Endothelial cell of umbilical vein (primary cell): ENCODE results near the gene ATXN7L2. TPM values are rescaled to one million over a fixed set of nuclear protein-coding genes. Genes with fewer than 3 reads are reported as not detected.

Experiments
- BruUV-seq: library from RNA; stranded (reverse); fragments of 400-500 nt; replicated peaks from 2 replicates; lab custom pipeline; 2021; lab: Mats Ljungman, UMichigan
- CTCF ChIA-PET: fragments of 300-600, 350-600 bp; sonication (Branson Sonifier 250); formaldehyde crosslinking; loops from one replicate; lab custom pipeline; 2021; ENCODE audit warnings: antibody characterized with exemption, inconsistent platforms; lab: Charles Lee
- POLR2A ChIA-PET: fragments of 300-600, 350-600 bp; sonication (Branson Sonifier 250); formaldehyde crosslinking; loops from one replicate; lab custom pipeline; 2021; ENCODE audit warnings: antibody characterized with exemption, inconsistent platforms; lab: Charles Lee
- DNase-seq: peaks from one replicate; pipeline ENCODE4 v3.0.0-alpha.2; 2011; ENCODE audit warnings: low read depth, low spot score
- FAIRE-seq: peaks from 2 replicates; lab custom pipeline; 2011; peaks lifted over from hg19 to GRCh38; lab: Jason Lieb, UNC
- H2AFZ ChIP-seq: 2 replicates; pipeline ENCODE4 v1.6.0; 2012; ENCODE audit warnings: low read depth, low read length, control low read depth, inconsistent platforms
- H3K27ac ChIP-seq: 2 replicates; pipeline ENCODE4 v1.5.1; 2011; ENCODE audit warnings: low read depth, mild to moderate bottlenecking, control low read depth, low read length, moderate library complexity; ENCODE audit not compliant: insufficient read depth
- H3K27me3 ChIP-seq, 2 experiments: 2 replicates each; pipeline versions ENCODE4 v1.6.0 to v1.6.1; 2011; ENCODE audit warnings: low read length in 2 of 2, mixed read lengths in 1 of 2; ENCODE audit not compliant: control insufficient read depth in 2 of 2, insufficient read depth in 2 of 2
- H3K36me3 ChIP-seq, 2 experiments: 2 replicates in 1 of 2; 3 replicates in 1 of 2; pipeline ENCODE4 v1.5.1; 2011; ENCODE audit warnings: low read length in 2 of 2, mild to moderate bottlenecking in 1 of 2, moderate library complexity in 1 of 2; ENCODE audit not compliant: control insufficient read depth in 2 of 2, insufficient read depth in 2 of 2; ENCODE audit errors: extremely low read depth in 1 of 2
- H3K4me1 ChIP-seq: 3 replicates; pipeline ENCODE4 v1.5.1; 2011; ENCODE audit warnings: mild to moderate bottlenecking, low read length; ENCODE audit not compliant: control insufficient read depth, insufficient read depth; ENCODE audit errors: extremely low read depth
- H3K4me2 ChIP-seq: 2 replicates; pipeline ENCODE4 v1.6.1; 2011; ENCODE audit warnings: low read length, control low read depth, mixed read lengths; ENCODE audit not compliant: insufficient read depth
- H3K4me3 ChIP-seq, 3 experiments: fragments of 200-600 bp in 1 of 3; sonication (generic), shearing (Covaris generic) in 1 of 3; replicated peaks in 1 of 3; 2 replicates each; pipeline ENCODE4 v1.5.1; 2011 to 2016; ENCODE audit warnings: control low read depth in 3 of 3, low read length in 3 of 3, mild to moderate bottlenecking in 2 of 3, inconsistent platforms in 1 of 3, low read depth in 1 of 3, moderate library complexity in 1 of 3; ENCODE audit not compliant: insufficient read depth in 1 of 3
- H3K79me2 ChIP-seq: 2 replicates; pipeline ENCODE4 v1.6.0; 2012; ENCODE audit warnings: low read length, inconsistent platforms; ENCODE audit not compliant: control insufficient read depth, insufficient read depth
- H3K9ac ChIP-seq: replicated peaks from 2 replicates; pipeline ENCODE3; 2011; ENCODE audit warnings: low read length, control low read depth; ENCODE audit not compliant: insufficient read depth; ENCODE audit errors: extremely low read depth
- H3K9me1 ChIP-seq: replicated peaks from 3 replicates; pipeline ENCODE4 v1.6.0; 2011; ENCODE audit warnings: mild to moderate bottlenecking, low read length; ENCODE audit not compliant: control insufficient read depth, insufficient read depth; ENCODE audit errors: extremely low read depth
- H3K9me3 ChIP-seq: replicated peaks from 2 replicates; pipeline ENCODE4 v1.5.1; 2012; ENCODE audit warnings: low read length, inconsistent platforms; ENCODE audit not compliant: control insufficient read depth, insufficient read depth
- H4K20me1 ChIP-seq: replicated peaks from 2 replicates; pipeline ENCODE3; 2011; ENCODE audit warnings: mild to moderate bottlenecking, low read length; ENCODE audit not compliant: control insufficient read depth, insufficient read depth; ENCODE audit errors: extremely low read depth
- CTCF ChIP-seq, 2 donors: IDR thresholded peaks; 1 replicate in 1 of 2; 2 replicates in 1 of 2; pipeline ENCODE4 v1.5.1; 2011; ENCODE audit warnings: low read length in 2 of 2, mild to moderate bottlenecking in 2 of 2, moderate library complexity in 2 of 2, control low read depth in 1 of 2, inconsistent platforms in 1 of 2, low read depth in 1 of 2; ENCODE audit not compliant: insufficient read depth in 1 of 2; ENCODE audit errors: extremely low read depth in 1 of 2
- EZH2 ChIP-seq: IDR thresholded peaks from 2 replicates; pipeline ENCODE4 v1.6.1; 2012; ENCODE audit warnings: borderline replicate concordance, low read depth, mild to moderate bottlenecking, moderate library complexity, low read length, inconsistent platforms; ENCODE audit not compliant: severe bottlenecking
- JUN ChIP-seq: IDR thresholded peaks from 2 replicates; pipeline ENCODE4 v1.6.1; 2011; ENCODE audit warnings: borderline replicate concordance, low read depth; ENCODE audit not compliant: insufficient read length, insufficient read depth
- MAX ChIP-seq: IDR thresholded peaks from 2 replicates; pipeline ENCODE4 v1.6.1; 2011; ENCODE audit not compliant: insufficient read depth, insufficient read length
- MYC ChIP-seq: IDR thresholded peaks from one replicate; pipeline ENCODE4 v1.6.1; 2011; ENCODE audit warnings: mild to moderate bottlenecking, low read depth, low read length
- POLR2AphosphoS5 ChIP-seq: IDR thresholded peaks from 2 replicates; pipeline ENCODE4 v1.6.1; 2012; ENCODE audit warnings: low read depth, mild to moderate bottlenecking, control low read depth, low read length, moderate library complexity; ENCODE audit not compliant: insufficient read depth
- dilution Hi-C: fragments of 300-500 bp; cut with MboI; formaldehyde crosslinking; loops from one replicate; pipeline ENCODE4 v1.15.0; 2019; ENCODE audit warnings: low sequenced_read_pairs; ENCODE audit not compliant: extremely low pct_ligation_motif_present
- intact Hi-C: fragments of 100-400 bp; cut with micrococcal nuclease; formaldehyde crosslinking; loops from one replicate; pipeline ENCODE4 v1.10.0; 2022
- polyA plus RNA-seq, 4 experiments: library from polyadenylated mRNA; depleted of rRNA in 3 of 4; stranded (reverse) in 3 of 4; unstranded in 1 of 4; fragments of >200 nt; gene quantifications; 2 replicates each; pipeline versions ENCODE4 v1.2.1 to v1.2.3, GENCODE V29; 2011 to 2012; ENCODE audit warnings: missing spikeins in 1 of 4
- total RNA-seq: library from RNA; stranded (reverse); gene quantifications from 2 replicates; pipeline ENCODE4 v1.2.3, GENCODE V29; 2021

ATXN7L2 gene
- total and polyA plus RNA-seq, 2 donors (not counting 3 experiments of a cell fraction or from before 2014, with no cell fraction given) = 4.4 to 4.9 TPM

GRCh38 chr1:109508873-109509175 lies 25.1 kb downstream of the ATXN7L2 start:
- intact Hi-C loops = no loop called here
- no peaks in the 10 kb centered on the region for H3K9me3 ChIP-seq
- H2AFZ ChIP-seq = peak overlapping the region; percentile 68
- H3K79me2 ChIP-seq = no peaks in the 10 kb centered on the region
- no peaks in the 10 kb centered on the region for H3K9me1 ChIP-seq
- no peak overlapping the region for H3K27ac ChIP-seq
- ChIA-PET POLR2A (no interaction called here), CTCF (interaction anchor here (1.6 to 23.0 kb wide), 7 partner anchors 9 to 22 kb away, joined by 8 to 955 read pairs (median 14); partner anchors contain the start of genes CYB561D1 and GPR61)
- H3K4me1 ChIP-seq = peaks cover 6% of the 10 kb centered on the region
- peak overlapping the region; percentile 65 for H3K4me2 ChIP-seq
- no peaks in the 10 kb centered on the region for H3K36me3 ChIP-seq
- no peak overlapping the region for H3K4me3 ChIP-seq
- dilution Hi-C loops = no loop called here
- FAIRE-seq (no peak), DNase-seq (no peak)
- H3K27me3 ChIP-seq = peaks cover 10 to 21% of the 10 kb centered on the region in 2 experiments
- H4K20me1 ChIP-seq = no peaks in the 10 kb centered on the region
- TF ChIP-seq JUN = no peak
- no peak for TF ChIP-seq MYC
- BruUV-seq = no TSS peak
- H3K9ac ChIP-seq = no peak overlapping the region

- H3K9ac ChIP-seq = no peak within 1 kb of the TSS
- intact Hi-C loops (loop anchor here (1.0 kb wide), 1 partner anchor 26 kb away; the partner anchor contains the start of gene ATXN7L2), dilution Hi-C loops (no loop called here)
- H3K27ac ChIP-seq = no peak within 1 kb of the TSS
- H3K9me3 ChIP-seq = no peaks in the 10 kb centered on the region
- H2AFZ ChIP-seq = peak within 1 kb of the TSS; percentile 68
- peak within 1 kb of the TSS; percentile 42 to 49 (median 47) for H3K4me3 ChIP-seq
- BruUV-seq = no TSS peak
- CTCF ChIA-PET = interaction anchor here (0.6 to 23.0 kb wide), 6 partner anchors 10 to 108 kb away, joined by 3 to 955 read pairs (median 12); partner anchors contain the start of genes CYB561D1 and GPR61
- H4K20me1 ChIP-seq = no peaks in the 10 kb centered on the region
- DNase-seq = peak; percentile 54
- no peaks in the 10 kb centered on the region for H3K9me1 ChIP-seq
- TF ChIP-seq EZH2 (no peak), POLR2AphosphoS5 (no peak), CTCF (IDR thresholded peaks at IDR 0.05; ENCODE audit: extremely low read depth in 1 of 2, insufficient read depth in 1 of 2, low read depth in 1 of 2, low read length in 2 of 2) (no peak), MAX (no peak)
- FAIRE-seq = no peak
- H3K27me3 ChIP-seq = peaks cover 10 to 21% of the 10 kb centered on the region in 2 experiments
- POLR2A ChIA-PET = no interaction called here
- H3K4me1 ChIP-seq = peaks cover 6% of the 10 kb centered on the region
- H3K4me2 ChIP-seq = peak within 1 kb of the TSS; percentile 65
- H3K79me2 ChIP-seq = no peaks in the 10 kb centered on the region
- H3K36me3 ChIP-seq = no peaks in the 10 kb centered on the region
These were observed 25.8 kb downstream of the ATXN7L2 start, which contains the start of gene AMIGO1 for GRCh38 chr1:109509176-109510134. Gene AMIGO1 (minus strand): TSS chr1:109509727. CDS start chr1:109508912, 815 bp downstream.
